GM23248 (cell line): ENCODE measurements around the gene NPAS2.

Experiments used
- EZH2 ChIP-seq: fragments of 200-600 bp; sonication (generic); IDR thresholded peaks from 2 replicates; pipeline ENCODE4 v1.6.1; 2018; ENCODE audit warnings: antibody characterized with exemption, mild to moderate bottlenecking; ENCODE audit not compliant: insufficient read depth, poor library complexity, severe bottlenecking
- EZH2phosphoT487 ChIP-seq: fragments of 200-600 bp; sonication (generic); IDR thresholded peaks from 2 replicates; pipeline ENCODE4 v1.6.1; 2018; ENCODE audit warnings: antibody characterized with exemption, moderate library complexity, mild to moderate bottlenecking, low read depth; ENCODE audit not compliant: insufficient read depth

DNA sequence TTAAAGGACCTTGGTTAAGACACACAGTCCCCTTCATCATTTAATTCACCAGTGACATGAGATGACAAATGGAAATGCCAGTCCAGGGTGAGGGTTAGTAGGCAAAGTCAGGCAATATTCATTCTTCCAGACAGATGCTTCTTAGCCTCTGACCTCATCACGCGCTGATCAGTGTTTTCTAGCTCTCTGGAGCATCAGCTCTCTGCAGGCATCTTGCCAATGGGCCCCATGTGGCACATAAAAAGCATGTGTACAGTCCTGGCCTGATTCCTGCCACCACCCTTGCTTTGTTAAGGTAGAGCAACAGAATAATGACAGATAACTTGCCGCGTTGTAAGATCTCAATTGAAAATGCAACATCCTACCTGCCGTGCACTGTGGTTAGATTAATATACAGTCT lies 20.3 kb upstream of the NPAS2 start:
- TF ChIP-seq EZH2 (no peak), EZH2phosphoT487 (no peak)
